HUDEP-2 (cell line): ENCODE results near the gene TMED8.
"Not testable (repeated sequence)": the region's sequence is repeated elsewhere in the genome, so short reads cannot be mapped to it uniquely, and the experiment has no call there.

Experiments used
- DNase-seq, 76 experiments: peaks; one replicate each; lab custom pipeline; 2025; ENCODE audit not compliant: unreplicated experiment in 76 of 76; lab: John Stamatoyannopoulos, UW

Gene TMED8

GRCh38 chr14:77324289-77324688 is 52.6 kb downstream of the TMED8 start:
- DNase-seq: no peak

- DNase-seq: no peak
These were observed 53.3 kb downstream of the TMED8 start for GRCh38 chr14:77323571-77323970.

GRCh38 chr14:77322951-77323350 is 53.9 kb downstream of the TMED8 start:
- no peak for DNase-seq

- no peak for DNase-seq
These were observed 54.5 kb downstream of the TMED8 start for GRCh38 chr14:77322250-77322902.

- peak in 74 of 76 experiments; percentile 37 to 95 (median 86) for DNase-seq
These were observed 56.5 kb downstream of the TMED8 start, which contains the start of gene POMT2 for GRCh38 chr14:77320238-77320935. Gene POMT2 (minus strand): TSS chr14:77320883. CDS start chr14:77320681, 202 bp downstream.

- no peak for DNase-seq
These were observed 57.5 kb downstream of the TMED8 start for GRCh38 chr14:77319422-77319821.

- not testable (repeated sequence) for DNase-seq
These were observed 58.1 kb downstream of the TMED8 start for GRCh38 chr14:77318756-77319155.

GRCh38 chr14:77318006-77318553 is 58.8 kb downstream of the TMED8 start:
- no peak for DNase-seq

- no peak for DNase-seq
These were observed 60.0 kb downstream of the TMED8 start for GRCh38 chr14:77316872-77317301.

GRCh38 chr14:77316195-77316505 is 60.7 kb downstream of the TMED8 start:
- DNase-seq: no peak

GRCh38 chr14:77314539-77315457 is 62.1 kb downstream of the TMED8 start:
- no peak for DNase-seq

- DNase-seq: no peak
These were observed 62.9 kb downstream of the TMED8 start for GRCh38 chr14:77314043-77314442.

GRCh38 chr14:77313371-77313770 is 63.5 kb downstream of the TMED8 start:
- peak in 20 of 76 experiments; percentile 9 to 60 (median 25) for DNase-seq

GRCh38 chr14:77311217-77311616 is 65.7 kb downstream of the TMED8 start:
- no peak for DNase-seq

GRCh38 chr14:77310026-77310425 is 66.9 kb downstream of the TMED8 start:
- no peak for DNase-seq

- no peak for DNase-seq
These were observed 67.8 kb downstream of the TMED8 start for GRCh38 chr14:77309131-77309530.

- DNase-seq: no peak
These were observed 69.9 kb downstream of the TMED8 start for GRCh38 chr14:77306851-77307496.

GRCh38 chr14:77306416-77306815 is 70.5 kb downstream of the TMED8 start:
- no peak for DNase-seq

GRCh38 chr14:77305696-77306095 is 71.2 kb downstream of the TMED8 start:
- no peak for DNase-seq

GRCh38 chr14:77303417-77304156 is 73.3 kb downstream of the TMED8 start:
- DNase-seq: peak in 3 of 76 experiments; percentile 6 to 24 (median 19)
